H1 (cell line): Measurements from ENCODE around the gene HOXA6. TPM values are rescaled to one million over a fixed set of nuclear protein-coding genes. Genes with fewer than 3 reads are reported as not detected.

Experiments used
- CBX5 ChIP-seq: fragments of 300-800, 300-1000 bp; sonication (generic); IDR thresholded peaks from 2 replicates; pipeline ENCODE4 v1.7.1; 2016; ENCODE audit warnings: antibody characterized with exemption, low read length, low read depth
- CHD1 ChIP-seq: IDR thresholded peaks from 2 replicates; pipeline ENCODE4 v1.6.1; 2012; ENCODE audit warnings: low read depth, low read length, improper control_type of control experiment
- CREB1 ChIP-seq: IDR thresholded peaks from 2 replicates; pipeline ENCODE4 v1.6.1; 2012; ENCODE audit warnings: inconsistent platforms
- EGR1 ChIP-seq: IDR thresholded peaks from 2 replicates; pipeline ENCODE4 v1.6.1; 2011; ENCODE audit warnings: low read depth, low read length, borderline replicate concordance
- EZH2 ChIP-seq: fragments of 200-600 bp; sonication (generic); IDR thresholded peaks from 2 replicates; pipeline ENCODE4 v1.7.1; 2012; ENCODE audit warnings: low read depth, mild to moderate bottlenecking, moderate library complexity, low read length, inconsistent platforms; ENCODE audit not compliant: severe bottlenecking
- HDAC2 ChIP-seq, 2 experiments: fragments of 300-600 bp in 1 of 2; sonication (generic) in 1 of 2; IDR thresholded peaks; 2 replicates each; pipeline ENCODE4 v1.6.1; 2011 to 2012; ENCODE audit warnings: low read depth in 2 of 2, low read length in 2 of 2, mild to moderate bottlenecking in 2 of 2, moderate library complexity in 2 of 2, borderline replicate concordance in 1 of 2, inconsistent platforms in 1 of 2
- JUND ChIP-seq: IDR thresholded peaks from 2 replicates; pipeline ENCODE4 v1.6.1; 2011; ENCODE audit warnings: mild to moderate bottlenecking, improper control_type of control experiment, low read length
- NRF1 ChIP-seq: IDR thresholded peaks from 2 replicates; pipeline ENCODE4 v1.6.1; 2011; ENCODE audit warnings: mild to moderate bottlenecking, low read depth, low read length, improper control_type of control experiment
- POLR2AphosphoS5 ChIP-seq: IDR thresholded peaks from 2 replicates; pipeline ENCODE4 v1.6.1; 2011; ENCODE audit warnings: low read depth, low read length
- RFX5 ChIP-seq: IDR thresholded peaks from 2 replicates; pipeline ENCODE4 v1.6.1; 2011; ENCODE audit warnings: low read depth, low read length, improper control_type of control experiment, borderline replicate concordance
- RNF2 ChIP-seq: fragments of 200-900, 300-1000 bp; sonication (generic); IDR thresholded peaks from 2 replicates; pipeline ENCODE4 v1.7.1; 2016; ENCODE audit warnings: borderline replicate concordance, low read depth, mild to moderate bottlenecking, antibody characterized with exemption, low read length; ENCODE audit not compliant: poor library complexity, severe bottlenecking; ENCODE audit errors: missing control alignments
- SIX5 ChIP-seq: IDR thresholded peaks from 2 replicates; pipeline ENCODE4 v1.6.1; 2011; ENCODE audit warnings: mild to moderate bottlenecking, low read depth, low read length
- SP1 ChIP-seq: IDR thresholded peaks from 2 replicates; pipeline ENCODE4 v1.6.1; 2011; ENCODE audit warnings: low read depth, low read length
- SRF ChIP-seq: IDR thresholded peaks from 2 replicates; pipeline ENCODE4 v1.6.1; 2011; ENCODE audit warnings: mild to moderate bottlenecking, low read depth, low read length, moderate library complexity
- TEAD4 ChIP-seq: IDR thresholded peaks from 2 replicates; pipeline ENCODE4 v1.6.1; 2012; ENCODE audit warnings: low read depth, low read length, inconsistent platforms, mixed read lengths
- ZNF274 ChIP-seq: IDR thresholded peaks from 2 replicates; pipeline ENCODE4 v1.7.0; 2012; ENCODE audit warnings: low read length, borderline replicate concordance; ENCODE audit errors: extremely low read depth
- polyA plus RNA-seq, 7 experiments: library from polyadenylated mRNA; depleted of rRNA in 3 of 7; stranded (reverse) in 5 of 7; unstranded in 2 of 7; fragments of >200 nt in 5 of 7; fragments of 200-250 nt in 2 of 7; gene quantifications; 1 replicate in 5 of 7; 2 replicates in 1 of 7; 4 replicates in 1 of 7; pipeline versions ENCODE4 v1.2.1 to v1.2.3, GENCODE V29; 2011 to 2013; ENCODE audit warnings: missing spikeins in 2 of 7, mixed read lengths in 2 of 7
- total RNA-seq: library from RNA; stranded (reverse); fragmentation: NEBNext Ultra II Directional; extraction: Animal tissue kit (Norgen Biotek cat#: 25700); gene quantifications from 2 replicates; pipeline ENCODE4 v1.2.1, GENCODE V29; 2021
- TF ChIP-seq, protein P1 (sequence below): IDR thresholded peaks from 2 replicates; pipeline ENCODE4 v1.6.1; 2012; ENCODE audit warnings: inconsistent platforms
- TF ChIP-seq, protein P2 (sequence below): IDR thresholded peaks from 2 replicates; pipeline ENCODE4 v1.6.1; 2012; ENCODE audit warnings: inconsistent platforms
- TF ChIP-seq, protein P3 (sequence below): IDR thresholded peaks from 2 replicates; pipeline ENCODE4 v1.6.1; 2012; ENCODE audit warnings: low read length, inconsistent platforms

HOXA6 gene
- total and polyA plus RNA-seq, 2 of the 8 experiments (the other 6 are each of a cell fraction or from before 2014, with no cell fraction given) = not detected

DNA sequence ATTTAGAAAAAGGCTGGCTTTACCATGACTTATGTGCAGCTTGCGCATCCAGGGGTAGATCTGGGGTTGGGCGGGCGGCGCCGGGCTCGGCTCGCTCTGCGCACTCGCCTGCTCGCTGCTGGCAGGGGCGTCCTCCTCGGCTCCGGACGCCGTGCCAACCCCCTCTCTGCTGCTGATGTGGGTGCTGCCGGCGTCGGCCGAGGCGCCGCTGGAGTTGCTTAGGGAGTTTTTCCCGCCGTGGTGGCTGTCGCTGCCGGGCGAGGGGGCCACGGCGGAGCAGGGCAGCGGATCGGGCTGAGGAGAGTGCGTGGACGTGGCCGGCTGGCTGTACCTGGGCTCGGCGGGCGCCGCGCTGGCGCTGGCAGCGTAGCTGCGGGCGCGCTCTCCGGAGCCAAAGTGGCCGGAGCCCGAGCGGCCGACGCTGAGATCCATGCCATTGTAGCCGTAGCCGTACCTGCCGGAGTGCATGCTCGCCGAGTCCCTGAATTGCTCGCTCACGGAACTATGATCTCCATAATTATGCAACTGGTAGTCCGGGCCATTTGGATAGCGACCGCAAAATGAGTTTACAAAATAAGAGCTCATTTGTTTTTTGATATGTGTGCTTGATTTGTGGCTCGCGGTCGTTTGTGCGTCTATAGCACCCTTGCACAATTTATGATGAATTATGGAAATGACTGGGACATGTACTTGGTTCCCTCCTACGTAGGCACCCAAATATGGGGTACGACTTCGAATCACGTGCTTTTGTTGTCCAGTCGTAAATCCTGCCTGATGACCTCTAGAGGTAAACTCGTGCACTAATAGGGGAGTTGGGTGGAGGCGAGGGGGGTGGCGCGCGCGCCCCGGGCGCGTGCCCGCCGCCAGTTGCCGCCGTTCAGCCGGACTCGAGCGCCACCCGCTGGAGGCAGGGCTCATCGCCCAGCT is 4.3 kb downstream of the HOXA6 start, which contains the start of gene HOXA5 (continued):
- TF ChIP-seq SRF = peak; percentile 81; the same call in 1 of the 2 replicates
- TF ChIP-seq CHD1 = no peak
- TF ChIP-seq SP1 = no peak
- no peak for TF ChIP-seq EGR1
- peak; percentile 37; the same call in 1 of the 2 replicates for TF ChIP-seq CREB1
- TF ChIP-seq, protein P1, sequence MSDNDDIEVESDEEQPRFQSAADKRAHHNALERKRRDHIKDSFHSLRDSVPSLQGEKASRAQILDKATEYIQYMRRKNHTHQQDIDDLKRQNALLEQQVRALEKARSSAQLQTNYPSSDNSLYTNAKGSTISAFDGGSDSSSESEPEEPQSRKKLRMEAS = peak; percentile 79
- no peak for TF ChIP-seq POLR2AphosphoS5
- TF ChIP-seq SIX5 = no peak
- no peak for TF ChIP-seq NRF1
- TF ChIP-seq JUND = no peak
- peak; percentile 90 for TF ChIP-seq EZH2
- peak; percentile 48 for TF ChIP-seq TEAD4
- TF ChIP-seq, protein P2, sequence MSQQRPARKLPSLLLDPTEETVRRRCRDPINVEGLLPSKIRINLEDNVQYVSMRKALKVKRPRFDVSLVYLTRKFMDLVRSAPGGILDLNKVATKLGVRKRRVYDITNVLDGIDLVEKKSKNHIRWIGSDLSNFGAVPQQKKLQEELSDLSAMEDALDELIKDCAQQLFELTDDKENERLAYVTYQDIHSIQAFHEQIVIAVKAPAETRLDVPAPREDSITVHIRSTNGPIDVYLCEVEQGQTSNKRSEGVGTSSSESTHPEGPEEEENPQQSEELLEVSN = peak; percentile 45
- TF ChIP-seq RNF2 = peak; percentile 14
- no peak for TF ChIP-seq RFX5
- no peak for TF ChIP-seq ZNF274
- TF ChIP-seq, protein P3, sequence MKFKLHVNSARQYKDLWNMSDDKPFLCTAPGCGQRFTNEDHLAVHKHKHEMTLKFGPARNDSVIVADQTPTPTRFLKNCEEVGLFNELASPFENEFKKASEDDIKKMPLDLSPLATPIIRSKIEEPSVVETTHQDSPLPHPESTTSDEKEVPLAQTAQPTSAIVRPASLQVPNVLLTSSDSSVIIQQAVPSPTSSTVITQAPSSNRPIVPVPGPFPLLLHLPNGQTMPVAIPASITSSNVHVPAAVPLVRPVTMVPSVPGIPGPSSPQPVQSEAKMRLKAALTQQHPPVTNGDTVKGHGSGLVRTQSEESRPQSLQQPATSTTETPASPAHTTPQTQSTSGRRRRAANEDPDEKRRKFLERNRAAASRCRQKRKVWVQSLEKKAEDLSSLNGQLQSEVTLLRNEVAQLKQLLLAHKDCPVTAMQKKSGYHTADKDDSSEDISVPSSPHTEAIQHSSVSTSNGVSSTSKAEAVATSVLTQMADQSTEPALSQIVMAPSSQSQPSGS = no peak
- TF ChIP-seq HDAC2 (IDR thresholded peaks at IDR 0.05; ENCODE audit: borderline replicate concordance in 1 of 2, low read depth in 2 of 2, low read length in 2 of 2) = no peak
- no peak for TF ChIP-seq CBX5
